ENCODE results near the gene NFIC.

NFIC gene

GRCh38 chr19:3401004-3401768 is 34.8 kb downstream of the NFIC start:
- ATAC-seq (ENCODE audit: low read depth) (no peak), DNase-seq (ENCODE audit: low spot score in 2 of 2) (no peak)
- no peaks in the 10 kb centered on the region for H3K9me3 Mint-ChIP-seq
- H3K36me3 Mint-ChIP-seq: peaks cover 8% of the 10 kb centered on the region
- peaks cover 4% of the 10 kb centered on the region for H3K4me1 Mint-ChIP-seq
- H3K27me3 Mint-ChIP-seq: no peaks in the 10 kb centered on the region
- H3K4me3 Mint-ChIP-seq: no peak overlapping the region
- no peak overlapping the region for H3K27ac Mint-ChIP-seq

GRCh38 chr19:3402631-3403443 is 36.5 kb downstream of the NFIC start:
- H3K4me3 Mint-ChIP-seq: no peak overlapping the region
- no peaks in the 10 kb centered on the region for H3K9me3 Mint-ChIP-seq
- H3K27me3 Mint-ChIP-seq: no peaks in the 10 kb centered on the region
- H3K27ac Mint-ChIP-seq: no peak overlapping the region
- H3K4me1 Mint-ChIP-seq: peaks cover 6% of the 10 kb centered on the region
- ATAC-seq (ENCODE audit: low read depth) (no peak), DNase-seq (ENCODE audit: low spot score in 2 of 2) (no peak)
- H3K36me3 Mint-ChIP-seq: peaks cover 14% of the 10 kb centered on the region

GRCh38 chr19:3403489-3404323 is 37.3 kb downstream of the NFIC start:
- no peaks in the 10 kb centered on the region for H3K27me3 Mint-ChIP-seq
- H3K4me1 Mint-ChIP-seq: peaks cover 6% of the 10 kb centered on the region
- H3K4me3 Mint-ChIP-seq: no peak overlapping the region
- DNase-seq (ENCODE audit: low spot score in 2 of 2) (no peak), ATAC-seq (ENCODE audit: low read depth) (no peak)
- no peaks in the 10 kb centered on the region for H3K9me3 Mint-ChIP-seq
- peaks cover 14% of the 10 kb centered on the region for H3K36me3 Mint-ChIP-seq
- H3K27ac Mint-ChIP-seq: no peak overlapping the region

GRCh38 chr19:3404324-3405260 is 38.2 kb downstream of the NFIC start:
- Mint-ChIP-seq H3K27me3 (no peaks in the 10 kb centered on the region), H3K27ac (no peak overlapping the region), H3K36me3 (peaks cover 16% of the 10 kb centered on the region), H3K4me3 (no peak overlapping the region), H3K9me3 (no peaks in the 10 kb centered on the region), H3K4me1 (peaks cover 6% of the 10 kb centered on the region)
- no peak for DNase-seq (ENCODE audit: low spot score in 2 of 2)
- ATAC-seq (ENCODE audit: low read depth): no peak

DNA sequence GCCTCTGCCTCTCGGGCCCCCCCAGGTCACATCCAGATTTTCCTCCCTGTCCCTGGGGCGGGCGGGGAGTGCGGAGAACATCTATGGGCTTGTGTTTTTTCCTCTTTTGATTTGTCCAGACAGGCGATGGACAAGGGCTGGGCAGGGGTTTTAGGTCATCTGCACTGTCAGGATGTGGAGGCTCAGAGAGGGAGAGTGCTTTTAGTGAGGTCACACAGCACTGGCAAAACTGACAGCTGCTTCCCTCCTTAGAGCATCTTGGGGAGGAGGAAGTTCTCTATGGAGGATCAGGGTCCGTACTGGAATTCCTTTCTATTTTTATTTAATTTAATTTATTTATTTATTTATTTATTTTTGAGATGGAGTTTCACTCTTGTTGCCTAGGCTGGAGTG is 38.9 kb downstream of the NFIC start:
- DNase-seq (ENCODE audit: low spot score in 2 of 2): no peak
- H3K9me3 Mint-ChIP-seq: no peaks in the 10 kb centered on the region
- no peak overlapping the region for H3K4me3 Mint-ChIP-seq
- H3K27ac Mint-ChIP-seq: no peak overlapping the region
- ATAC-seq (ENCODE audit: low read depth): no peak
- H3K36me3 Mint-ChIP-seq: peaks cover 18% of the 10 kb centered on the region
- H3K27me3 Mint-ChIP-seq: no peaks in the 10 kb centered on the region
- H3K4me1 Mint-ChIP-seq: peaks cover 7% of the 10 kb centered on the region

- H3K27me3 Mint-ChIP-seq: no peaks in the 10 kb centered on the region
- no peaks in the 10 kb centered on the region for H3K9me3 Mint-ChIP-seq
- H3K4me1 Mint-ChIP-seq: peaks cover 4% of the 10 kb centered on the region
- H3K27ac Mint-ChIP-seq: no peak overlapping the region
- no peak overlapping the region for H3K4me3 Mint-ChIP-seq
- H3K36me3 Mint-ChIP-seq: peaks cover 16% of the 10 kb centered on the region
- no peak for DNase-seq (ENCODE audit: low spot score in 2 of 2)
- ATAC-seq (ENCODE audit: low read depth): no peak
Measured at GRCh38 chr19:3406571-3407111, 40.3 kb downstream of the NFIC start.

DNA sequence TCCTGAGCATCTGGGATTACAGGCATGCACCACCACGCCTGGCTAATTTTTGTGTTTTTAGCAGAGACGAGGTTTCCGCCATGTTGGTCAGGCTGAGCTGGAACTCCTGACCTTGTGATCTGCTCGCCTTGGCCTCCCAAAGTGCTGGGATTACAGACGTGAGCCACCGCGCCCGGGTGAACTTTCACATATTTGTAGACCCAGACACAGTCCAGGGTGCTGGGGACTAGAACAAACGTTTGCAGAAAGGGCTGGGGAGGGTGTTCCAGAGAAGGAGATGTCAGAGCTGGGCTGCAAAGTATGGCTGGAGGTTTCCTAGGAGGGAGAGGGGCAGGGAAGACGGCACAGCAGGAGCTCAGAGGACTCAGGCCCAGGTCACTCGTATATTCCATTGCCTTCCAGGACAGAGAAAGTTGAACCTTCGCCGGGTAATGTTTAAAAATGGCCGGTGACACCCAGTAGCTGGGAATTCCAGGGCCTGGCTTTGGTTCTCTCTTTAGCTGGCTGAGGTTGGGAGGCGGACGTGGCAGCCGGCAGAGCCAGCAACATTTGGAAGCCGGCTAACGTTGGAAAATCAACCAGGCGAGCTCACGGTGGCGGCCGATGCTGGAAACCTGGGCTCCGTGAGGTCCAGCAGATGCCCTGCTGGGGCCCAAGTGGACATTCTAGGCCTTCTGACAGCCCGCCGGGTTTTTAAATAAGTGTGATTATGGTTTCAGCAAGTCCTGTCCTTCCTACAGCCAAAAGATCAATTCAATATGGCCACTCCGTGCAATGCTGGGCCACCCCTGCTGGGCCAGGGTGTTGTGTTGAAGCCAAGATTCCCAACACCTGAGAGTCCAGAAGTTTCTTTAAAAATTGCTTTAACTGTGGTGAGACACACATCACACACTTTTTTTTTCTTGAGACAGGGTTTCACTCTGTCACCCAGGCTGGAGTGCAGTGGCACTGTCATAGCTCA is 41.5 kb downstream of the NFIC start:
- H3K4me1 Mint-ChIP-seq: peaks cover 6% of the 10 kb centered on the region
- DNase-seq (ENCODE audit: low spot score in 2 of 2) (no peak), ATAC-seq (ENCODE audit: low read depth) (no peak)
- peaks cover 14% of the 10 kb centered on the region for H3K36me3 Mint-ChIP-seq
- no peak overlapping the region for H3K27ac Mint-ChIP-seq
- no peaks in the 10 kb centered on the region for H3K27me3 Mint-ChIP-seq
- no peaks in the 10 kb centered on the region for H3K9me3 Mint-ChIP-seq
- no peak overlapping the region for H3K4me3 Mint-ChIP-seq

DNA sequence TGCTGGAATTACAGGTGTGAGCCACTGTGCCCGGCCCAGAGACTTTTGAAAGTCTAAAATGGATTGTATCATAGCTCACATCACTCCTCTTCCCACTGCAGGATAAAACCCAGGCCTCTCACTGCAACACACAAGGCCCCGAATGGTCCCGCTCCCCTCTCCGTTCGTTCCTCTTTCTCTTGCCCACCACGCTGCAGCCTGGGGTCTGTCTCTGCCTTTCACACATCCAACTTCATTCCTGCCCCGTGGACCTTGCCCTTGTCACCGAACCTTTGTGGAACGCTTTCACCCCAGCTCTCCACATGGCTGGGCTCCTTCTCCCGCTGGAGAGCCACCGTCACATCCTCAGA is 42.6 kb downstream of the NFIC start:
- DNase-seq (ENCODE audit: low spot score in 2 of 2): no peak
- no peak overlapping the region for H3K27ac Mint-ChIP-seq
- H3K27me3 Mint-ChIP-seq: no peaks in the 10 kb centered on the region

GRCh38 chr19:3409346-3410064 is 43.1 kb downstream of the NFIC start:
- Mint-ChIP-seq H3K4me1 (peaks cover 6% of the 10 kb centered on the region), H3K4me3 (no peak overlapping the region), H3K27ac (no peak overlapping the region), H3K27me3 (no peaks in the 10 kb centered on the region), H3K36me3 (peaks cover 15% of the 10 kb centered on the region), H3K9me3 (no peaks in the 10 kb centered on the region)
- DNase-seq (ENCODE audit: low spot score in 2 of 2): no peak
- no peak for ATAC-seq (ENCODE audit: low read depth)

More for the DNA sequence above, 42.6 kb downstream of the NFIC start:
- Mint-ChIP-seq H3K36me3 (peaks cover 15% of the 10 kb centered on the region), H3K9me3 (no peaks in the 10 kb centered on the region), H3K4me3 (no peak overlapping the region), H3K4me1 (peaks cover 6% of the 10 kb centered on the region)
- no peak for ATAC-seq (ENCODE audit: low read depth)

GRCh38 chr19:3411636-3412035 is 45.3 kb downstream of the NFIC start:
- DNase-seq (ENCODE audit: low spot score in 2 of 2): no peak
- H3K27ac Mint-ChIP-seq: no peak overlapping the region
- H3K9me3 Mint-ChIP-seq: no peaks in the 10 kb centered on the region

GRCh38 chr19:3412066-3412465 is 45.7 kb downstream of the NFIC start:
- ATAC-seq (ENCODE audit: low read depth) (no peak), DNase-seq (ENCODE audit: low spot score in 2 of 2) (no peak)
- peaks cover 4% of the 10 kb centered on the region for H3K4me1 Mint-ChIP-seq
- H3K4me3 Mint-ChIP-seq: no peak overlapping the region
- no peak overlapping the region for H3K27ac Mint-ChIP-seq
- peaks cover 11% of the 10 kb centered on the region for H3K36me3 Mint-ChIP-seq
- H3K27me3 Mint-ChIP-seq: no peaks in the 10 kb centered on the region
- H3K9me3 Mint-ChIP-seq: no peaks in the 10 kb centered on the region

More at GRCh38 chr19:3411636-3412035, 45.3 kb downstream of the NFIC start:
- Mint-ChIP-seq H3K4me1 (peaks cover 4% of the 10 kb centered on the region), H3K36me3 (peaks cover 12% of the 10 kb centered on the region), H3K27me3 (no peaks in the 10 kb centered on the region), H3K4me3 (no peak overlapping the region)
- no peak for ATAC-seq (ENCODE audit: low read depth)
